Measurements from ENCODE around the gene CCSER1. TPM values are rescaled to one million over a fixed set of nuclear protein-coding genes. Genes with fewer than 3 reads are reported as not detected.

CCSER1 gene
- total RNA-seq, 4 donors from 2014 or later: 3.2 to 17.3 (median 10.2) TPM

DNA sequence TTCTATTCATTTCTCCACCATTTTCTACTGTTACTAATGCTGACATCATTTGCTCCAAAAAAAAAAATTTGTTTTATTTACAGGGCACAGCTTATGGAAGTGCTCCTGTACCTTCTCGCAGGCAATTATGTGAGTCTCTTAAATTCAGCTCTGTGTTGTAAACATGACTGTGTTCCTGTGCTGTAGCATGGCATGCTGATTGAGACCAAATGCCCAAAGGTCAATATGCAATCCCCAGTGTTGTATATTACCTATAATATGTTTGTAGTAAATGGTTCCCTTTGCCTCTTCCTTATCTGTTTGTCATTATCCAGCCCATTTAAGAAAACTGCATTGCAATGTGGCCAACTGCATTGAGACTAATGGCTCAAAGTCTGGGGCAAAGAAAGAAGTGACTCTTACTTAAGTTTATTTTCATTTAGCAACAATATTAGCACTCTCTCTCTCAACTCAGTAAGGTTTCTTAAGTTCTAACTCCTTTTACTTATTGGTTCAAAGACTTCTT, 1156.6 kb downstream of the CCSER1 start:
- ATAC-seq (ENCODE audit: low FRiP score): no peak
- no peak for DNase-seq (ENCODE audit: low spot score)
- TF ChIP-seq CTCF (IDR thresholded peaks at IDR 0.05): no peak

DNA sequence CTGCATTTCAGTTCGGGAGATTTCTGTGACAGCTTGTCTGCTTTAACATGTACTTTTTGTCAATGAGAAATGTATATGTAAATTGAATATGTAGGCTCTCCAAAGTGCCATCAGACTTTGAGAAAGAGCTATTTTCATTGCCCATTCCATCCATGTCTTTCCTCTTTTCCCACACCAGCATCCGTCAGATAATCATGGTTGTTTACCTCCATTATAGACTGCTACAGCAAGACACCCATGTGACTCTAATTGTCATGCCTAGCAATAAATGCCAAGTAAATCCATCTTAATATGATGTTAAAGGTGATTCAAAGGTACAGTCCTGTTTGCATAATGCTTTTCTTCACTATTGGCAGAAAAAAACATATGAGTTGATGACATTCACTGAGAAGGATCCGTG, 1157.3 kb downstream of the CCSER1 start:
- no peak for TF ChIP-seq CTCF (IDR thresholded peaks at IDR 0.05)
- ATAC-seq (ENCODE audit: low FRiP score): no peak
- DNase-seq (ENCODE audit: low spot score): no peak

GRCh38 chr4:91285487-91285886, 1158.3 kb downstream of the CCSER1 start:
- TF ChIP-seq CTCF (IDR thresholded peaks at IDR 0.05): no peak
- DNase-seq (ENCODE audit: low spot score) (no peak), ATAC-seq (ENCODE audit: low FRiP score) (no peak)

DNA sequence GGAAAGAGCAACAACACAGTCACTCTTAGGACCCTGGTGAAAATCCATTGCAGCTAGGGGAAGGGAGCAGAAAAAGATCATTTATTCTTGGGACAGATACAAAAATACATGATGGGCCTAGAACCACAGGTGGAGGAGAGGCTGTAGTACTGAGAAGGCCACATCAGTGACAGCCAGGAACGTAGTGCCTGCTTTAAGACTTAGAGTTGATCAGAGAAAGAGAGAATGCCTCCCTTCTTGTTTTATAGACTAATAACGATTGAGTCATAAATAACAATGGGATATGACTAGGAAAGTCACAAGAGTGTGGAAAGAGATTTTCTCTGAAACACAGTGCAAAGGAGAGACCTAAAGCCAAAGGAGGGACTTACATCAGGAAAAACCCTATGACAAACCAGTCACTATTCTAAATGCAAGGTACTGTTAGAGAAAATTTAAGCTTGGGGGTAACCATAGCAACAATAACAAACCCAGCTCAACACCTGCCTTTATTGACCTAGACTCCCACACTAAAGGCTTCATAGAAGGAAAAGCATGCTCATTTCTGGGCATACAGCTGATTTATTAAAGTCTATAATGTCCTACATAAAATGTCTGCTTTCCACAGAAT, 1161.6 kb downstream of the CCSER1 start:
- no peak for TF ChIP-seq CTCF (IDR thresholded peaks at IDR 0.05)
- ATAC-seq (ENCODE audit: low FRiP score) (no peak), DNase-seq (ENCODE audit: low spot score) (no peak)

DNA sequence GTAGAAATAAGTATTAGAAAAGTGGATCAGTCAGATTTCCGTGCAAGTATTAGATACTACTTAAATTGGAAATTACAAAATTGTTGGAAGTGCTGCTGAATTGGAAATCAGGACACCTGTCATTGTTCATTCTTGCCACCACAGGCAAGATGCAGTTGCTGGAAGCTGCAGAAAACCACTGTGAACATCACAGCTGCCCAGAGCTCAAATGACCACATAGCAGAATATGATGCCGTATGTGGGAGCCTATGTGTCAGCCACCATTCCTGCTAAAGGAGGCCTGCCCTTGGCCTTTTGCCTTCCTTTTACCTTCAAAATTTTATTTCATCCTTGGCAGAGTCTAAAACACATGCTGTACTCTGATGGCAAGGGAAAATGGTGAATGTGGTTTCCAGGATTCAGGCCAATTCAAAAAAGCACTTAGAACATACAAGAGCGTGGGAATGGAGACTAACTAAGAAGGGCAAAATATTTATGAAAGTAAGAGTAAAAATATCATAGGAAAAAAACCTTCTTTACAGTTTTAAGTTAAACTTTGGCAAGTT, 1171.0 kb downstream of the CCSER1 start:
- DNase-seq (ENCODE audit: low spot score): no peak
- no peak for TF ChIP-seq CTCF (IDR thresholded peaks at IDR 0.05)
- ATAC-seq (ENCODE audit: low FRiP score): no peak

GRCh38 chr4:91298824-91299223, 1171.6 kb downstream of the CCSER1 start:
- TF ChIP-seq CTCF (IDR thresholded peaks at IDR 0.05): no peak
- DNase-seq (ENCODE audit: low spot score) (no peak), ATAC-seq (ENCODE audit: low FRiP score) (no peak)

GRCh38 chr4:91302120-91302519, 1174.9 kb downstream of the CCSER1 start:
- DNase-seq (ENCODE audit: low spot score): no peak
- TF ChIP-seq CTCF (IDR thresholded peaks at IDR 0.05): no peak
- ATAC-seq (ENCODE audit: low FRiP score): no peak

All from omental fat pad (tissue), 4 donors.